SK-N-SH (cell line): ENCODE results near the gene SMPD1.

ENCODE experiments used
- EP300 ChIP-seq, 2 experiments: IDR thresholded peaks; 2 replicates each; pipeline versions ENCODE4 v1.4.0 to v1.6.1; 2012; ENCODE audit warnings: borderline replicate concordance in 1 of 2, low read depth in 1 of 2, low read length in 1 of 2
- EZH2phosphoT487 ChIP-seq: fragments of 200-600 bp; sonication (generic); IDR thresholded peaks from 2 replicates; pipeline ENCODE4 v1.6.1; 2017; ENCODE audit warnings: low read depth, mixed run types, mild to moderate bottlenecking, antibody characterized with exemption, moderate library complexity, borderline replicate concordance
- MXI1 ChIP-seq: IDR thresholded peaks from 2 replicates; pipeline ENCODE4 v1.6.1; 2012; ENCODE audit warnings: mild to moderate bottlenecking, low read depth, low read length, improper control_type of control experiment
- RFX5 ChIP-seq: IDR thresholded peaks from 2 replicates; pipeline ENCODE4 v1.6.1; 2012; ENCODE audit warnings: mild to moderate bottlenecking, improper control_type of control experiment, low read length
- TAF1 ChIP-seq: IDR thresholded peaks from 2 replicates; pipeline ENCODE4 v1.6.1; 2012; ENCODE audit warnings: low read depth, mild to moderate bottlenecking, low read length, moderate library complexity, borderline replicate concordance
- YY1 ChIP-seq: IDR thresholded peaks from 2 replicates; pipeline ENCODE4 v1.4.0; 2012; ENCODE audit warnings: low read depth, mild to moderate bottlenecking
- TF ChIP-seq, protein P1 (sequence below): IDR thresholded peaks from 2 replicates; pipeline ENCODE4 v1.6.1; 2012; ENCODE audit warnings: mild to moderate bottlenecking, low read depth, low read length, moderate library complexity
- TF ChIP-seq, protein P2 (sequence below): IDR thresholded peaks from 2 replicates; pipeline ENCODE4 v1.4.0; 2012; ENCODE audit warnings: low read depth

DNA sequence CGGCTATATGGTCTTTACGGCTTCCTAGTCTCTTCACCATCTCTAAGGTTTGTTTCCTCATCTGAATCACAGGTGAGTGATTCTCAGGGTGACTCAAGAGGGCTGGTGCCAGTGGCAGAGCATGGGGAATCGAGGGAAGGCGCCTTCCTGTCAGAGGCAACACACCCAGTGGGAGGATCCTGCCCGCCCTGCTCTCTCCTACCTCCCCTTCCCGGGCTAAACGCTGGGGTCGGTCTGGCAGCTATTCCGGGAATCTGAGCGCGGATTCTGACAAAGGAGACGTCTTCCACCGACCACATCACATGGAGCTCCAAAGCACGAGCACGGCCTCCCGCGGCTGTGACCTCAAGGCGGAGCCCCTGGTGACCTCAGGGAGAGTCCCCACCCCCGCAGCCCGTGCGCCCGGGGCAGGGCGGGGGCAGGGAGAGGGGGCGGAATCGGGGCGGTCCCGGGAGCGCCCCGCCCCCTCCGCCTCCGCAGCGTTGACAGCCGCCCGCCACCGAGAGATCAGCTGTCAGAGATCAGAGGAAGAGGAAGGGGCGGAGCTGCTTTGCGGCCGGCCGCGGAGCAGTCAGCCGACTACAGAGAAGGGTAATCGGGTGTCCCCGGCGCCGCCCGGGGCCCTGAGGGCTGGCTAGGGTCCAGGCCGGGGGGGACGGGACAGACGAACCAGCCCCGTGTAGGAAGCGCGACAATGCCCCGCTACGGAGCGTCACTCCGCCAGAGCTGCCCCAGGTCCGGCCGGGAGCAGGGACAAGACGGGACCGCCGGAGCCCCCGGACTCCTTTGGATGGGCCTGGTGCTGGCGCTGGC lies at the start of gene SMPD1:
- no peak for TF ChIP-seq YY1
- TF ChIP-seq, protein P1, sequence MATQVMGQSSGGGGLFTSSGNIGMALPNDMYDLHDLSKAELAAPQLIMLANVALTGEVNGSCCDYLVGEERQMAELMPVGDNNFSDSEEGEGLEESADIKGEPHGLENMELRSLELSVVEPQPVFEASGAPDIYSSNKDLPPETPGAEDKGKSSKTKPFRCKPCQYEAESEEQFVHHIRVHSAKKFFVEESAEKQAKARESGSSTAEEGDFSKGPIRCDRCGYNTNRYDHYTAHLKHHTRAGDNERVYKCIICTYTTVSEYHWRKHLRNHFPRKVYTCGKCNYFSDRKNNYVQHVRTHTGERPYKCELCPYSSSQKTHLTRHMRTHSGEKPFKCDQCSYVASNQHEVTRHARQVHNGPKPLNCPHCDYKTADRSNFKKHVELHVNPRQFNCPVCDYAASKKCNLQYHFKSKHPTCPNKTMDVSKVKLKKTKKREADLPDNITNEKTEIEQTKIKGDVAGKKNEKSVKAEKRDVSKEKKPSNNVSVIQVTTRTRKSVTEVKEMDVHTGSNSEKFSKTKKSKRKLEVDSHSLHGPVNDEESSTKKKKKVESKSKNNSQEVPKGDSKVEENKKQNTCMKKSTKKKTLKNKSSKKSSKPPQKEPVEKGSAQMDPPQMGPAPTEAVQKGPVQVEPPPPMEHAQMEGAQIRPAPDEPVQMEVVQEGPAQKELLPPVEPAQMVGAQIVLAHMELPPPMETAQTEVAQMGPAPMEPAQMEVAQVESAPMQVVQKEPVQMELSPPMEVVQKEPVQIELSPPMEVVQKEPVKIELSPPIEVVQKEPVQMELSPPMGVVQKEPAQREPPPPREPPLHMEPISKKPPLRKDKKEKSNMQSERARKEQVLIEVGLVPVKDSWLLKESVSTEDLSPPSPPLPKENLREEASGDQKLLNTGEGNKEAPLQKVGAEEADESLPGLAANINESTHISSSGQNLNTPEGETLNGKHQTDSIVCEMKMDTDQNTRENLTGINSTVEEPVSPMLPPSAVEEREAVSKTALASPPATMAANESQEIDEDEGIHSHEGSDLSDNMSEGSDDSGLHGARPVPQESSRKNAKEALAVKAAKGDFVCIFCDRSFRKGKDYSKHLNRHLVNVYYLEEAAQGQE, result no peak
- no peak for TF ChIP-seq RFX5
- peak; percentile 72 for TF ChIP-seq TAF1
- TF ChIP-seq, protein P2, sequence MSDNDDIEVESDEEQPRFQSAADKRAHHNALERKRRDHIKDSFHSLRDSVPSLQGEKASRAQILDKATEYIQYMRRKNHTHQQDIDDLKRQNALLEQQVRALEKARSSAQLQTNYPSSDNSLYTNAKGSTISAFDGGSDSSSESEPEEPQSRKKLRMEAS, result peak; percentile 20; the same call in 1 of the 2 replicates
- TF ChIP-seq EP300 (IDR thresholded peaks at IDR 0.05; ENCODE audit: borderline replicate concordance in 1 of 2, low read depth in 1 of 2, low read length in 1 of 2), result no peak
- TF ChIP-seq EZH2phosphoT487, result no peak
- peak; percentile 94 for TF ChIP-seq MXI1
